ENCODE results near the gene ATP2C1.

Gene ATP2C1

DNA sequence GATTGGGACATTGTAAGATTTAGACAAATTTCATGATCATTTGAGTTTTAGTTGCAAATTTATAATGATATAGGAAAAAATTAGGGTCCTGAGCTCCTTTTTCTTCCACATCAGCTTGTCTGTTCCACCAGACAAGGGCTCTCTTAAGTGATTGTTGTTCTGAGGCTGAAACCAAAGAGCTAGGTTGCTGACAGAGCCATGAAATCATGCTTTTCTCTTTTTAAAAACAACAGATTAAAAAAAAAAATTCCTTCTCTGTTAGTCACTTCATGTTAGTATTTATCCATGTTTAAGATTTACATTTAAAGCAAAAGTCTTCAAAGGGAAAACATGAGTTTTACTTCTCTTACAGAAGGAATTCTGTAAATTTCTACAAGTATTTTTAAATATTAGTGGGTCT, 56.8 kb downstream of the ATP2C1 start:
- H3K4me3 ChIP-seq (ENCODE audit: low read depth, low read length): no peak overlapping the region
- TF ChIP-seq CTCF (IDR thresholded peaks at IDR 0.05; ENCODE audit: borderline replicate concordance, insufficient read depth, low read depth, low read length): no peak

DNA sequence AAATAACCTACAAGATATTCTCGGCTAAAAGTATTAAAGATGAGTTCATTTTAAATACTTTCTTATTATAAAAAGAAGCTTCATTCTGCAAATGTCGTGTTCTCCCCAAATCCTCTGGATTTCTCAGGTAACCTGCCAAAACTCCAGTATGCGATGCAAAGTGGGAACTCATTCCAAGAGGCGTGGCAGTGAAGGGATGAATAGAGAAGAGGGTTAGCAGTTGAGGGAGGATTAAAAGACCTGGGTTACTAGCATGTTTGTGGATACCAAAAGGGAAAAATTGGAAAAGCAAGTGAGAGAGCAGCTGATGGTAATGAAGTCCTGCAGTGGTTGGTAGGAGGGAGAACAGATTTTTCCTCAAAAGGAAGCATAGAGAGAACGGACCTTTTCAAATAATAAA, 61.6 kb downstream of the ATP2C1 start:
- H3K4me3 ChIP-seq (ENCODE audit: low read depth, low read length): no peak overlapping the region

GRCh38 chr3:130956281-130956680, 62.4 kb downstream of the ATP2C1 start:
- no peak overlapping the region for H3K4me3 ChIP-seq (ENCODE audit: low read depth, low read length)
- TF ChIP-seq CTCF (IDR thresholded peaks at IDR 0.05; ENCODE audit: borderline replicate concordance, insufficient read depth, low read depth, low read length): no peak

More for the DNA sequence above, 61.6 kb downstream of the ATP2C1 start:
- TF ChIP-seq CTCF (IDR thresholded peaks at IDR 0.05; ENCODE audit: borderline replicate concordance, insufficient read depth, low read depth, low read length): no peak

DNA sequence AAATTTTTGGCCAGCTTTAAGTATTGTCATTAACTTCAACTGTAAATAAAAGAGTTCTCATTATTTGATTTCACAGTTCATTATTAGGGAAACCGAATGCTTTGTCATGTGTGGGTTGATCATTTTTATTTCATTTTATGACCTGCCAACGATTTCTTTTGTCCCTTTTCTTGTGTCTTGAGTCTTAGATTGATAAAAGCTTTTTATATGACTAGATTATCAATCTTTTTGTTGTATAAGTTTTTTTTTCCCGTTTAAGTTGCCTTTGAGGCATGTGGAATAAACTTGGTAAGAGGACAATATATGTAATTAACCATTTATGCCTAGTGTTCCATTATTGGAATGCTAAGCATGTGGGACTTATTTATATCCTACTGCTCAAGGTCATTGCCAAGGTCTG, 62.8 kb downstream of the ATP2C1 start:
- no peak overlapping the region for H3K4me3 ChIP-seq (ENCODE audit: low read depth, low read length)
- TF ChIP-seq CTCF (IDR thresholded peaks at IDR 0.05; ENCODE audit: borderline replicate concordance, insufficient read depth, low read depth, low read length): no peak

DNA sequence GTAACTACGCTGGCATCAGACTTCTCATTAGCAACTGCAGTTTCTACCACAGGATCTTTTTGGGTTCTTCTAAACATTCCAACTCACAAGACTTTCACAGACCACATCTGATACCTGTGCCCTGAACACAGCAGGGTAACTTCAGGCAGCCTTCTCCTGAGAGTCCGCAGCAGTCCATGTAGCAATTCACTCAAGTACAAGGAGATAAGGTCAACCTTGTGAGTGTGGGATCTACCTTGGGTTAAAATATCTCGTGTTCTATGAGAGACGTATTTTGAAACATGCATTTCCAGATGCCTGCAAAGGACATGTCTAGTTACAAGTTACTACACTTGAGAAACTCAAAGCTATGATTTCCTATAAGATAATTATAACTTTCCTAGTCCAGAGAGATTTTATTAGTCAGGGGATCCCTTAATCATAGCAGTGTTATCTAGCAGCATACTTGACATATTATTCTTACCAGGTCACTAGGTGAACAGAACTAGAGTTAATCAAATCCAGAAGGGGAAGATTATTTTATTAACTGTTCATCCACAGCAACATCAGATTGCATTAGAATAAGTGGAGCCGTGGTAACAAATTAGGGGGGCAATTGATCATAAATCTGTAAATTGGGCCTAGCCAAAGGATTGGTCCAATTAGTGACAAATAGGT, 66.4 kb downstream of the ATP2C1 start:
- no peak overlapping the region for H3K4me3 ChIP-seq (ENCODE audit: low read depth, low read length)
- no peak for TF ChIP-seq CTCF (IDR thresholded peaks at IDR 0.05; ENCODE audit: borderline replicate concordance, insufficient read depth, low read depth, low read length)

DNA sequence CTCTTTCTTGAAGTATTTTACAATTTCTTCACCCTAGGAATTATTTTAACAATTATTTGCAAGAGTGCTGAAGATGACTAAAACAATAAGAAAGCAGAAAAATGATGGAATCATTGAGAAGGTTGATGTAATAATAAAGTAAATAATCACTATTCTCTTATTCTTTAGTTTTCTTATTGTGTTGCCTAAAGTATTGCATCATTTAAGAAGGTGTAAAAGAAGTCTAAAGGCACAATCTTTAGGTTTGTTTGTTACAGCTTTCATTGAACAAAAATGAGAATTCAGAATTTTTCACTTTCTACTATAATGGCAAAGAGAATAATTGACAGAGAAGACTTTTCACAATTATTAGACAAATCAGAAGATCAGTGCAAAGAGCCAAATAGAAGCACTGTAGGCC, 67.6 kb downstream of the ATP2C1 start:
- TF ChIP-seq CTCF (IDR thresholded peaks at IDR 0.05; ENCODE audit: borderline replicate concordance, insufficient read depth, low read depth, low read length): no peak
- no peak overlapping the region for H3K4me3 ChIP-seq (ENCODE audit: low read depth, low read length)

DNA sequence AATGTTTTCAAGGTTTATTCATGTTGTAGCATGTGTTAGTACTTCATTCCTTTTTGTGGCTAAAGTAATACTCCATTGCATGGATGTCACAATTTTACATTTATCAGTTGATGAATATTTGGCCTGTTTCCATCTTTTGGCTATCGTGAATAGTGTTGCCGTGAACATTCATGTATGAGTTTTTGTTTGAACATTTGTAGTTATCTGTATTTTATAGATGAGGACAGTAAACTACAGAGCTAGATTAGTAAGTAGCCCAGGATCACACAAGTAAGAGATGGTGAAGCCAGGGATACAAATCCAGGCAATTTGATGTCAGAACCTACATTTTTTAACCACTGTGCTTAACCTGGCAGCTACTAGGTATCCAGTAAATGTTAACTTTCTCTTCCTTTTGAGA, 69.6 kb downstream of the ATP2C1 start:
- H3K4me3 ChIP-seq (ENCODE audit: low read depth, low read length): no peak overlapping the region
- no peak for TF ChIP-seq CTCF (IDR thresholded peaks at IDR 0.05; ENCODE audit: borderline replicate concordance, insufficient read depth, low read depth, low read length)
